DND-41 (cell line): ENCODE measurements around the gene OPALIN.
A peak's percentile ranks its signal among the peaks of the same experiment; 100 is the strongest.

ENCODE experiments used
- ATAC-seq: fragments of 200-7000 bp; cut with Tn5 transposase; 3 replicates; pipeline ENCODE4 v1.9.1; 2021; ENCODE audit warnings: low read depth; ENCODE audit not compliant: insufficient read depth
- DNase-seq: peaks from one replicate; pipeline ENCODE4 v3.0.0-alpha.2; 2020
- H2AFZ ChIP-seq: 2 replicates; pipeline ENCODE4 v1.6.0; 2012; ENCODE audit warnings: low read depth, low read length
- H3K27ac ChIP-seq: 2 replicates; pipeline ENCODE4 v1.5.1; 2012; ENCODE audit warnings: low read length, inconsistent platforms
- H3K27me3 ChIP-seq: fragments of 200-600 bp; sonication (generic); 2 replicates; pipeline ENCODE4 v1.6.0; 2012; ENCODE audit warnings: low read length, mild to moderate bottlenecking, inconsistent platforms; ENCODE audit not compliant: insufficient read depth, poor library complexity
- H3K36me3 ChIP-seq: 2 replicates; pipeline ENCODE4 v1.5.1; 2012; ENCODE audit warnings: low read length, inconsistent platforms; ENCODE audit not compliant: insufficient read depth
- H3K4me1 ChIP-seq: 2 replicates; pipeline ENCODE4 v1.5.1; 2012; ENCODE audit warnings: mild to moderate bottlenecking, low read length; ENCODE audit not compliant: insufficient read depth
- H3K4me2 ChIP-seq: 2 replicates; pipeline ENCODE4 v1.6.0; 2012; ENCODE audit warnings: mild to moderate bottlenecking, moderate library complexity, low read length, inconsistent platforms; ENCODE audit not compliant: insufficient read depth
- H3K4me3 ChIP-seq, 2 experiments: fragments of 200-600 bp in 1 of 2; shearing (Covaris generic) in 1 of 2; 2 replicates each; pipeline ENCODE4 v1.5.1; 2012 to 2016; ENCODE audit warnings: inconsistent platforms in 2 of 2, low read length in 2 of 2, mild to moderate bottlenecking in 2 of 2, low read depth in 1 of 2, moderate library complexity in 1 of 2
- H3K79me2 ChIP-seq: 2 replicates; pipeline ENCODE4 v1.6.0; 2012; ENCODE audit warnings: low read length, inconsistent platforms; ENCODE audit not compliant: insufficient read depth
- H3K9ac ChIP-seq: 2 replicates; pipeline ENCODE4 v1.6.0; 2012; ENCODE audit warnings: low read depth, mild to moderate bottlenecking, inconsistent platforms, low read length, moderate library complexity
- H3K9me3 ChIP-seq: 2 replicates; pipeline ENCODE4 v1.5.1; 2012; ENCODE audit warnings: low read length, moderate library complexity, mild to moderate bottlenecking, inconsistent platforms; ENCODE audit not compliant: insufficient read depth, severe bottlenecking
- H4K20me1 ChIP-seq: 2 replicates; pipeline ENCODE4 v1.6.0; 2012; ENCODE audit warnings: low read length; ENCODE audit not compliant: insufficient read depth
- EZH2 ChIP-seq: IDR thresholded peaks from 3 replicates; pipeline ENCODE4 v1.6.1; 2012; ENCODE audit warnings: borderline replicate concordance, low read depth, mild to moderate bottlenecking, moderate library complexity, low read length, inconsistent platforms; ENCODE audit not compliant: severe bottlenecking
- TF ChIP-seq, protein P1 (sequence below): IDR thresholded peaks from 2 replicates; pipeline ENCODE4 v1.5.1; 2012; ENCODE audit warnings: borderline replicate concordance, low read length, moderate library complexity, mild to moderate bottlenecking; ENCODE audit not compliant: poor library complexity, severe bottlenecking; ENCODE audit errors: extremely low read depth

OPALIN gene

DNA sequence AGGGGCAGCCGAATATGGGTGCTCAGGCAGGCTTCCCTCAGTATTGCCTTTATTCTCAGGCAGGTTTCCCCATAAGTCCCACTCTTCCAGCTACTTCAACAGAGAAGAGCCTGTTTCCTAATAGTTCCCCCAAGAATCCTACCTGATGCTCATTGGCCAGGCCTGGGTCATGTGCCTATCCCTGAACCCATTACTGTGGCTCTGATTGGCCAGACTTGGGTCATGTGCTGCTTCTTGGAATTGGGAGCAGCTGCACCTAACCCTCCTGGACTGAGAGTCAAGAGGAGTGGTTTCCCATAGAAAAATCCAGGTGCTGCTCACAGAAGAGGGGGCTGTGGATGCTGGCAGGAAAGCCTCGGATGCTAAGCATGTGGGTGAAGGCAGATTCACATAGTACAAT is 21.7 kb downstream of the OPALIN start:
- H3K27ac ChIP-seq: no peak overlapping the region
- no peak overlapping the region for H3K9ac ChIP-seq
- peaks cover 85% of the 10 kb centered on the region for H3K36me3 ChIP-seq
- ATAC-seq: no peak
- no peak overlapping the region for H3K4me2 ChIP-seq
- DNase-seq: no peak
- H3K4me3 ChIP-seq: no peak overlapping the region
- no peak overlapping the region for H2AFZ ChIP-seq
- H3K9me3 ChIP-seq: no peaks in the 10 kb centered on the region
- peaks cover 31% of the 10 kb centered on the region for H3K4me1 ChIP-seq
- no peaks in the 10 kb centered on the region for H3K79me2 ChIP-seq
- no peak for TF ChIP-seq EZH2
- TF ChIP-seq, protein P1, sequence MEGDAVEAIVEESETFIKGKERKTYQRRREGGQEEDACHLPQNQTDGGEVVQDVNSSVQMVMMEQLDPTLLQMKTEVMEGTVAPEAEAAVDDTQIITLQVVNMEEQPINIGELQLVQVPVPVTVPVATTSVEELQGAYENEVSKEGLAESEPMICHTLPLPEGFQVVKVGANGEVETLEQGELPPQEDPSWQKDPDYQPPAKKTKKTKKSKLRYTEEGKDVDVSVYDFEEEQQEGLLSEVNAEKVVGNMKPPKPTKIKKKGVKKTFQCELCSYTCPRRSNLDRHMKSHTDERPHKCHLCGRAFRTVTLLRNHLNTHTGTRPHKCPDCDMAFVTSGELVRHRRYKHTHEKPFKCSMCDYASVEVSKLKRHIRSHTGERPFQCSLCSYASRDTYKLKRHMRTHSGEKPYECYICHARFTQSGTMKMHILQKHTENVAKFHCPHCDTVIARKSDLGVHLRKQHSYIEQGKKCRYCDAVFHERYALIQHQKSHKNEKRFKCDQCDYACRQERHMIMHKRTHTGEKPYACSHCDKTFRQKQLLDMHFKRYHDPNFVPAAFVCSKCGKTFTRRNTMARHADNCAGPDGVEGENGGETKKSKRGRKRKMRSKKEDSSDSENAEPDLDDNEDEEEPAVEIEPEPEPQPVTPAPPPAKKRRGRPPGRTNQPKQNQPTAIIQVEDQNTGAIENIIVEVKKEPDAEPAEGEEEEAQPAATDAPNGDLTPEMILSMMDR: no peak
- H3K27me3 ChIP-seq: no peaks in the 10 kb centered on the region
- no peaks in the 10 kb centered on the region for H4K20me1 ChIP-seq

DNA sequence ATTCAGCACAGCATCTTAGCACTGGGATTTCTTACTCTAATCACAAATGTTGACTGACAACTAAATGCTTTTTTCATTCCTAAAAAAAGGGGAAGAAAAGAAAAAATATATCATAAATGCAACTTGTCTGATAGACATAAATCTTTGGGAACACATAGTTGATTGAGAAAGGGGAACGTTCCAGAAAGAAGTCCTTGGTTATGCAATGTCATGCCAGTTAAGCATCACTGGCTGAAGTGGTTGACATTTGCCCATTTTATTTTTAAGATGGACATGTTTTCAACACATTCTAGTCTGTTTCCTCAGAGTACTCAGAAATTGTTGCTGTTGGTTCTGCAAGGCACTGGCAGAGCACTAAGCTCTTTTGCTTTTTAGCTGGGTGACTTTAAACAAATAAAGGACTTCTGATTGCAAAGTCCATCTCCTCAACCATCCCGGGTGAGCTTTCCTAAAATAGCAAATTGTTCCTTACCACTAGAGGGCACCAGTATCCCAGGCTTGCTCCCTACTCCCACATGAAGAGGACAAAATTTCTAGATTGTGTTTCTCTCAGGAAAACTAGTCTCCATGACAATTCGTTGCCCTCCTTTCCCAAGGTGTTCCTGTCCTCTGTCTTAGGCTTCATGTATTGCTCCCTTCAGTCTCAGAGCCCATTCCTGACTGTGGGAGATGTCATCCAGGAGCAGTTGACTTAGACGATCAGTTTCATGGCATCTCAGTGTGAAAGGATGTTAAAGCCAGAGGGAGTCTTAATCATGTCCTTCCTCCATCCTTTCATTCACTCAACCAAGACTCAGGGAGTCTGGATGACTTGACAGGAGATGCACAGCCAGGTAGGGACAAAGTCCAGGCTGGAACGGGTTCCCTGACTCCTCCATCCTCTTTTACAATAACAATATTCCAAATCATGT is 23.9 kb downstream of the OPALIN start:
- Histone ChIP-seq H2AFZ (no peak overlapping the region), H3K9me3 (no peaks in the 10 kb centered on the region), H3K79me2 (no peaks in the 10 kb centered on the region), H3K27me3 (no peaks in the 10 kb centered on the region), H3K4me1 (peaks cover 44% of the 10 kb centered on the region), H4K20me1 (no peaks in the 10 kb centered on the region), H3K4me2 (no peak overlapping the region), H3K36me3 (peaks cover 90% of the 10 kb centered on the region), H3K4me3 (no peak overlapping the region), H3K9ac (no peak overlapping the region), H3K27ac (peak overlapping the region; percentile 41)
- TF ChIP-seq, protein P1: peak; percentile 79
- TF ChIP-seq EZH2: no peak
- DNase-seq (no peak), ATAC-seq (no peak)

DNA sequence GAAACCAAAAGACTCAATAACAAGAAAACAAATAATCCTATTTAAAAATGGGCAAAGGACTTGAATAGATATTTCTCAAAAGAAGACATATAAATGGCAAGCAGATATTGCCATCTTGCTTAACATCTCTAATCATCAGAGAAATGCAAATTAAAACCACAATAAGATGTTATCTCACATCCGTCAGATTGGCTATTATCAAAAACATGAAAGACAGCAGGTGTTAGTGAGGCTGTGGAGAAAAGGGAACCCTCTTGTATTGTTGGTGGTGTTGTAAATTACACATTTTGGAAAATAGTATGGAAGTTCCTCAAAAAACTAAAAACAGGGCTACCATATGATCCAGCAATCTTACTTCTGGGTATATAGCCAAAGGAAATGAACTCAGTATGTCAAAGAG is 25.7 kb downstream of the OPALIN start:
- Histone ChIP-seq H3K9me3 (no peaks in the 10 kb centered on the region), H3K9ac (no peak overlapping the region), H3K27ac (peak overlapping the region; percentile 62), H3K4me1 (peaks cover 40% of the 10 kb centered on the region), H3K36me3 (peaks cover 94% of the 10 kb centered on the region), H3K4me2 (no peak overlapping the region; the same call in 1 of the 2 replicates), H2AFZ (no peak overlapping the region), H3K27me3 (no peaks in the 10 kb centered on the region), H3K4me3 (no peak overlapping the region), H4K20me1 (no peaks in the 10 kb centered on the region), H3K79me2 (no peaks in the 10 kb centered on the region)
- ATAC-seq (peak; percentile 83), DNase-seq (no peak)
- TF ChIP-seq, protein P1: no peak
- TF ChIP-seq EZH2: no peak
